ENCODE data around the gene KPNA2. TPM values are rescaled to one million over a fixed set of nuclear protein-coding genes. Genes with fewer than 3 reads are reported as not detected.

KPNA2 gene
- total and polyA plus RNA-seq, 2 of the 13 experiments (the other 11 are each of a cell fraction or from before 2014, with no cell fraction given), result 111 to 305 TPM

- TF ChIP-seq HOXA5 (CRISPR knock-in tag; IDR thresholded peaks at IDR 0.05) (peak; percentile 95), PBX3 (CRISPR knock-in tag; IDR thresholded peaks at IDR 0.05; ENCODE audit: borderline replicate concordance) (0 out of 2 replicates have a peak, but pooled peaks have one; percentile 65), NRL (CRISPR knock-in tag; IDR thresholded peaks at IDR 0.05; ENCODE audit: borderline replicate concordance) (peak; percentile 96), MATR3 (CRISPR knock-in tag; IDR thresholded peaks at IDR 0.05) (no peak), TMF1 (CRISPR knock-in tag; IDR thresholded peaks at IDR 0.05; ENCODE audit: low read depth) (peak; percentile 60; the same call in 1 of the 2 replicates), HMGA1 (CRISPR knock-in tag; conservative IDR thresholded peaks at IDR 0.05) (no peak), ZBTB21 (CRISPR knock-in tag; IDR thresholded peaks at IDR 0.05) (0 out of 2 replicates have a peak, but pooled peaks have one; percentile 42), BHLHE40 (IDR thresholded peaks at IDR 0.05; ENCODE audit: low read length) (peak; percentile 84), ZNF33B (CRISPR knock-in tag; IDR thresholded peaks at IDR 0.05) (peak; percentile 98), NFKB2 (CRISPR knock-in tag; IDR thresholded peaks at IDR 0.05; ENCODE audit: borderline replicate concordance) (peak; percentile 97; the same call in 1 of the 2 replicates), GZF1 (CRISPR knock-in tag; IDR thresholded peaks at IDR 0.05) (no peak), MXD1 (CRISPR knock-in tag; IDR thresholded peaks at IDR 0.05) (peak; percentile 88), ZNF572 (CRISPR knock-in tag; IDR thresholded peaks at IDR 0.05) (no peak), ARID5B (CRISPR knock-in tag; IDR thresholded peaks at IDR 0.05) (peak; percentile 87)
- TF ChIP-seq, protein P1, sequence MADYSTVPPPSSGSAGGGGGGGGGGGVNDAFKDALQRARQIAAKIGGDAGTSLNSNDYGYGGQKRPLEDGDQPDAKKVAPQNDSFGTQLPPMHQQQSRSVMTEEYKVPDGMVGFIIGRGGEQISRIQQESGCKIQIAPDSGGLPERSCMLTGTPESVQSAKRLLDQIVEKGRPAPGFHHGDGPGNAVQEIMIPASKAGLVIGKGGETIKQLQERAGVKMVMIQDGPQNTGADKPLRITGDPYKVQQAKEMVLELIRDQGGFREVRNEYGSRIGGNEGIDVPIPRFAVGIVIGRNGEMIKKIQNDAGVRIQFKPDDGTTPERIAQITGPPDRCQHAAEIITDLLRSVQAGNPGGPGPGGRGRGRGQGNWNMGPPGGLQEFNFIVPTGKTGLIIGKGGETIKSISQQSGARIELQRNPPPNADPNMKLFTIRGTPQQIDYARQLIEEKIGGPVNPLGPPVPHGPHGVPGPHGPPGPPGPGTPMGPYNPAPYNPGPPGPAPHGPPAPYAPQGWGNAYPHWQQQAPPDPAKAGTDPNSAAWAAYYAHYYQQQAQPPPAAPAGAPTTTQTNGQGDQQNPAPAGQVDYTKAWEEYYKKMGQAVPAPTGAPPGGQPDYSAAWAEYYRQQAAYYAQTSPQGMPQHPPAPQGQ (CRISPR knock-in tag; IDR thresholded peaks at IDR 0.05; ENCODE audit: borderline replicate concordance), result 0 out of 2 replicates have a peak, but pooled peaks have one; percentile 90
- TF ChIP-seq, protein P2, sequence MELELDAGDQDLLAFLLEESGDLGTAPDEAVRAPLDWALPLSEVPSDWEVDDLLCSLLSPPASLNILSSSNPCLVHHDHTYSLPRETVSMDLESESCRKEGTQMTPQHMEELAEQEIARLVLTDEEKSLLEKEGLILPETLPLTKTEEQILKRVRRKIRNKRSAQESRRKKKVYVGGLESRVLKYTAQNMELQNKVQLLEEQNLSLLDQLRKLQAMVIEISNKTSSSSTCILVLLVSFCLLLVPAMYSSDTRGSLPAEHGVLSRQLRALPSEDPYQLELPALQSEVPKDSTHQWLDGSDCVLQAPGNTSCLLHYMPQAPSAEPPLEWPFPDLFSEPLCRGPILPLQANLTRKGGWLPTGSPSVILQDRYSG (CRISPR knock-in tag; IDR thresholded peaks at IDR 0.05), result peak; percentile 38; the same call in 1 of the 2 replicates
- TF ChIP-seq, protein P3, sequence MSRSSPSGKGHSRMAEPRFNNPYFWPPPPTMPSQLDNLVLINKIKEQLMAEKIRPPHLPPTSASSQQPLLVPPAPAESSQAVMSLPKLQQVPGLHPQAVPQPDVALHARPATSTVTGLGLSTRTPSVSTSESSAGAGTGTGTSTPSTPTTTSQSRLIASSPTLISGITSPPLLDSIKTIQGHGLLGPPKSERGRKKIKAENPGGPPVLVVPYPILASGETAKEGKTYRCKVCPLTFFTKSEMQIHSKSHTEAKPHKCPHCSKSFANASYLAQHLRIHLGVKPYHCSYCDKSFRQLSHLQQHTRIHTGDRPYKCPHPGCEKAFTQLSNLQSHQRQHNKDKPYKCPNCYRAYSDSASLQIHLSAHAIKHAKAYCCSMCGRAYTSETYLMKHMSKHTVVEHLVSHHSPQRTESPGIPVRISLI (CRISPR knock-in tag; IDR thresholded peaks at IDR 0.05; ENCODE audit: borderline replicate concordance), result peak; percentile 81; the same call in 1 of the 2 replicates
- TF ChIP-seq, protein P4, sequence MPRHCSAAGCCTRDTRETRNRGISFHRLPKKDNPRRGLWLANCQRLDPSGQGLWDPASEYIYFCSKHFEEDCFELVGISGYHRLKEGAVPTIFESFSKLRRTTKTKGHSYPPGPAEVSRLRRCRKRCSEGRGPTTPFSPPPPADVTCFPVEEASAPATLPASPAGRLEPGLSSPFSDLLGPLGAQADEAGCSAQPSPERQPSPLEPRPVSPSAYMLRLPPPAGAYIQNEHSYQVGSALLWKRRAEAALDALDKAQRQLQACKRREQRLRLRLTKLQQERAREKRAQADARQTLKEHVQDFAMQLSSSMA (CRISPR knock-in tag; IDR thresholded peaks at IDR 0.05), result peak; percentile 93
Measured at GRCh38 chr17:68019675-68020408, 15.7 kb upstream of the KPNA2 start (continued).

All from HepG2 (cell line).